Effector memory CD8-positive, alpha-beta T cell (primary cell): ENCODE measurements around the gene TMLHE.
"Not testable (repeated sequence)": the region's sequence is repeated elsewhere in the genome, so short reads cannot be mapped to it uniquely, and the experiment has no call there.

Experiments
- ATAC-seq: fragments of 150-1000 bp; cut with Tn5 transposase; replicated peaks from 2 replicates; pipeline ENCODE4 v1.10.0; 2021; ENCODE audit warnings: mild to moderate bottlenecking, moderate library complexity
- DNase-seq, 3 experiments: peaks; one replicate each; pipeline ENCODE4 v3.0.0; 2021
- H3K27ac Mint-ChIP-seq, 2 donors: one replicate each; pipeline ENCODE4 v1.8.0; 2022; ENCODE audit warnings: mild to moderate bottlenecking in 2 of 2, mixed read lengths in 2 of 2, moderate library complexity in 2 of 2
- H3K27me3 Mint-ChIP-seq, 2 donors: one replicate each; pipeline ENCODE4 v1.8.0; 2022; ENCODE audit warnings: mixed read lengths in 2 of 2
- H3K36me3 Mint-ChIP-seq: one replicate; pipeline ENCODE4 v1.8.0; 2022; ENCODE audit warnings: mild to moderate bottlenecking, moderate library complexity, mixed read lengths; ENCODE audit not compliant: insufficient read depth
- H3K4me1 Mint-ChIP-seq, 2 donors: one replicate each; pipeline ENCODE4 v1.8.0; 2022; ENCODE audit warnings: low read depth in 2 of 2, mixed read lengths in 2 of 2
- H3K4me3 Mint-ChIP-seq, 2 donors: one replicate each; pipeline ENCODE4 v1.8.0; 2022; ENCODE audit warnings: mild to moderate bottlenecking in 2 of 2, mixed read lengths in 2 of 2, moderate library complexity in 2 of 2
- H3K9me3 Mint-ChIP-seq, 2 donors: one replicate each; pipeline ENCODE4 v1.8.0; 2022; ENCODE audit warnings: mixed read lengths in 2 of 2
- total RNA-seq, 9 experiments: gene quantifications; one replicate each; lab custom pipeline; 2026; lab: John Stamatoyannopoulos, UW

The TMLHE gene, protein sequence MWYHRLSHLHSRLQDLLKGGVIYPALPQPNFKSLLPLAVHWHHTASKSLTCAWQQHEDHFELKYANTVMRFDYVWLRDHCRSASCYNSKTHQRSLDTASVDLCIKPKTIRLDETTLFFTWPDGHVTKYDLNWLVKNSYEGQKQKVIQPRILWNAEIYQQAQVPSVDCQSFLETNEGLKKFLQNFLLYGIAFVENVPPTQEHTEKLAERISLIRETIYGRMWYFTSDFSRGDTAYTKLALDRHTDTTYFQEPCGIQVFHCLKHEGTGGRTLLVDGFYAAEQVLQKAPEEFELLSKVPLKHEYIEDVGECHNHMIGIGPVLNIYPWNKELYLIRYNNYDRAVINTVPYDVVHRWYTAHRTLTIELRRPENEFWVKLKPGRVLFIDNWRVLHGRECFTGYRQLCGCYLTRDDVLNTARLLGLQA
- 4.4 to 13.6 (median 6.0) reads per million in 9 experiments for total RNA-seq

DNA sequence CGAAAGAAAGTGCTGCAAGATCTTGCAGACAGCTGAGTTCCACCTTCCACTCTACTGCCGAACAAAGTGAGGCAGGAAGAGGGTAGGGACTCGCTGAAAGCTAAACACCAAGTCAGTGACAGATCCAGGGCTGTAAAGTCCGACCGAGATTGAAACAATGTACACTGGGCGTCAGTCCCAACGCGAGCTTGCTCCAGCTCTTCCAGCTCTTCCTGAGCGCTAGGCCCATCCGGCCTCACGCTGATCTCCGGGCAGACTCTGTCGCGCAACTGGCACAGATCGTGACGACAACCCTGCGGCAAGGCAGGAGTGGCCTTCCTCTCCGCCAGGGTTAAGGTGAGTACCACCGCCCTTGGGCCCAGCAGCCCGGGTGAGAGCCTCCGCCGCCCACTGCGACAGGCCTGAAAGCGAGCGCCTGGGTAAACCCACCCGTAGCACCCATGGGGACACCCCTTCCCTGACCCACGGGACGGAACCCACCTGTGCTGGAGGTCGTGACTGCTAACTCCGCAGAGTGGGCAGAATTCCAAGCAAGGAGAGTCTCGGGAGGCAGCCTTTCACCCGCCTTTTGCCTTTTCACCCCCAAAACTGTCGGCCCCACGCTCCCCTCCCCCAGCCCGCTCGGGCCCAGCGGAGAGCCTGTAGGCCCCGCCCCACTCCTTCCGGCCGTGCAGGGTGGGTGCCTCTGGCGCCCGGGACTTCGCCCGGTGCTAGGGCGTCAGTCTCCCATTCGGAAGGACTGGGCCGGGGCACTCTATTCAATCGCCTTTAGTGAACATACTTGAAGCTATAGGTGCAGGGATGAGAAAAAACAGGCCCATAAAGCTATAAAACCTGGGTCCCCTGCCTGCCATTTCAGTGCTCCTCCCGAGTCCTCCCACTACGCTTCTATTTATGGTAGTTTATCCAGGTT is at the start of gene TMLHE, which contains the start of gene SPRY3:
TMLHE (minus strand) TSS at position 641 of the 913 bp plus-strand sequence. CDS start 67,676 bp downstream, outside the sequence.
SPRY3 (plus strand) TSS at position 275 of the 913 bp plus-strand sequence.
- Mint-ChIP-seq H3K27ac (peak within 1 kb of the TSS; percentile 93 to 97), H3K4me3 (peak within 1 kb of the TSS; percentile 87), H3K9me3 (no peaks in the 10 kb centered on the region), H3K4me1 (peaks cover 11 to 32% of the 10 kb centered on the region in 2 donors), H3K27me3 (no peaks in the 10 kb centered on the region), H3K36me3 (peaks cover 3% of the 10 kb centered on the region)
- ATAC-seq: peak; percentile 89
- peak; percentile 25 to 46 (median 33) for DNase-seq

DNA sequence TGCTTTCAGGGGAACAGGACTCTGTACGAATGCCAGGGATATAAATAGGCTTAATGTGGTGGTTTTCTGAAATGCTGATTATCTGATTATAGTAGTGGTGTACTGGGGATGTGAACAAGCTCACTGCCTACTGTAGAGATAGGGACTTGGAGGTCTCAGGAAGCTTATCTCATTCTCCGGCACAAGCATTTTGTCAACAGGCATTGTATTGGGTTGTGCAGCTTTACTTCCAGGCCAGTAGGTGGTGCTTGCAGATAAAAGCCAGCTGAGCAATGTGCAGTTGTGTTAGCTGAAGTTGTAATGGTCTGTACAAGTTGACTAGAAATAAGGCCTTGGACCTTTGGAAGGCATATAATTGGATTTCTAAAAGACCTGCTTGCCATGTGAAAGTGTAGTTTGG is 49.5 kb upstream of the TMLHE start:
- no peak for DNase-seq
- H3K9me3 Mint-ChIP-seq: no peaks in the 10 kb centered on the region
- peaks cover 0 to 6% of the 10 kb centered on the region in 2 donors for H3K27me3 Mint-ChIP-seq
- no peaks in the 10 kb centered on the region for H3K4me1 Mint-ChIP-seq
- ATAC-seq: no peak
- no peaks in the 10 kb centered on the region for H3K36me3 Mint-ChIP-seq
- H3K27ac Mint-ChIP-seq: no peak overlapping the region
- H3K4me3 Mint-ChIP-seq: no peak overlapping the region

DNA sequence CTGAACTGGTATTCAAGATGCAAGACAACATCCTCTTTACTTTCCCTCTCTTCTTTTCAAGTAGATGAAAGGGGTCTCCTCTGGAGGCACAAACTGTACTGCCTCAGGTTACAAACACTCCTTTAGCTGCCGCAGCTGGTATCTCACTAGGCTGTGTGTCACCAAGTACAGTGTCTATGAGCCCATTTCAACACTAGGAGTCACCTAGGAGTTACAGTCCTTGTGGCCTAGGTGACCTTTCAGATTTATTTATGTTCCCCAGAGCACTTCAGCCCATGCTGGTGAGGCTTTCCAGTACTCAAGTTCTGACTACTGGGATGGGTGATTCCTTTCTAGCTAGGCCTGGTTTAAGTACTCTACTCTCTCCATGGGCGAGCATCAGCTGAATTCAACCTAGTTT is 32.4 kb upstream of the TMLHE start:
- H3K27me3 Mint-ChIP-seq: peaks cover 13 to 29% of the 10 kb centered on the region in 2 donors
- ATAC-seq: no peak
- H3K36me3 Mint-ChIP-seq: no peaks in the 10 kb centered on the region
- peaks cover 0 to 4% of the 10 kb centered on the region in 2 donors for H3K4me1 Mint-ChIP-seq
- no peak for DNase-seq
- no peak overlapping the region for H3K27ac Mint-ChIP-seq
- H3K9me3 Mint-ChIP-seq: no peaks in the 10 kb centered on the region
- H3K4me3 Mint-ChIP-seq: no peak overlapping the region

DNA sequence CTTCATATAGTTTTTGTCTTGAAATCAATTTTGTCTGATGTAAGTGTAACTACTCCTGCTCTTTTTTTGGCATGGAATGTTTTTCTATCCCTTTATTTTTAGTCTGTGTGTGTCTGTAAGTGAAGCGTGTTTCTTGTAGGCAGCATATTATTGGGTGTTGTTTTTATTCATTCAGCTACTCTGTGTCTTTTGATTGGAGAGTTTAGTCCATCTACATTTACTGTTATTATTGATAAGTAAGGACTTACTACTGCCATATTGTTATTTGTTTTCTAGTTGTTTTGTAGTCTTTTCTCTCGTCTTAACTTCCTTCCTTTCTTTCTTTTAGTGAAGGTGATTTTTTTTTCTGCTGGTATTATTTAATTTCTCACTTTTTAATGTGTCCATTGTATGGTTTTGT is 30.5 kb upstream of the TMLHE start:
- no peak overlapping the region for H3K4me3 Mint-ChIP-seq
- peaks cover 6 to 29% of the 10 kb centered on the region in 2 donors for H3K27me3 Mint-ChIP-seq
- DNase-seq (no peak), ATAC-seq (no peak)
- no peaks in the 10 kb centered on the region for H3K9me3 Mint-ChIP-seq
- no peaks in the 10 kb centered on the region for H3K36me3 Mint-ChIP-seq
- H3K27ac Mint-ChIP-seq: no peak overlapping the region
- H3K4me1 Mint-ChIP-seq: peaks cover 0 to 4% of the 10 kb centered on the region in 2 donors

DNA sequence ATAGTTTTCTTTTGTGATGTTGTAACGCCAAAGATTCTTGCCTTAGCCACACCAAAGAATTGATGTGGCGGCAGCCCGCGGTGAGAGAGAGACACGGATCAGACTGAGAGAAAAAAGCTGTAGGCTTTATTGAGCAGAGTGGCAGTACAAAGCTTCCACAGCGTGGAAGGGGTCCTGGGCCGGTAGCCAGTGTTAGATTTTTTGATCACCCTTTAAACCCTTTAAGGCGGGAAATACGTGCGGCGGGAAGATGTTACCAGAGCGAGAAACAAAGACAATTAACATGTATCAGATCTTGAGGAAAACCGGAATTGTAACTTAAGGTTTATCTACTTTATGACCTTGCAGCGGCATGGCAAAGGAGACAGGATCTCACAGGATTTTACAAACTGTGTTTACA is 28.6 kb upstream of the TMLHE start:
- not testable (repeated sequence) for H3K9me3 Mint-ChIP-seq, H3K4me1 Mint-ChIP-seq, DNase-seq, ATAC-seq, H3K36me3 Mint-ChIP-seq, H3K27ac Mint-ChIP-seq
- Mint-ChIP-seq H3K27me3 (peaks cover 6 to 29% of the 10 kb centered on the region in 2 donors), H3K4me3 (peak overlapping the region; percentile 4 to 58)

DNA sequence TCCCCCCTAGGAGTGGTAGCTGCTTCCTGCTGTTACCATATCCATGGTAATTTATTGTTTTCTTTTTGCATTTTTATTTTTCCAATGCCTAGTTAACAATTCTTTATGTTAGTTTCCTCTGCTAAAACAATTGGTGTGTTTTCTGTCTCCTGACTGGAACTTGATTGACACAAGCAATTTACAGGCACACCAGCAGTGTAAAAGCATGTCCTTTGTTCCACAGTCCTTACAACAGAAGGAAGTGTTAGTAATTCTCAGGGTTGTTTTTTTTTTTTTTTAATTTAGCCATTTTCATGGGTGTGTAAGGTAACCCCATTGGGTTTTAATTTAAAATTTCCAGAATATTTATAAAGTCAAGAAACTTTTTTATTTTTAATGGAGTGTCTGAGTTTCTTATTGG is 25.0 kb upstream of the TMLHE start:
- H3K4me1 Mint-ChIP-seq: peaks cover 2 to 6% of the 10 kb centered on the region in 2 donors
- H3K9me3 Mint-ChIP-seq: no peaks in the 10 kb centered on the region
- ATAC-seq: no peak
- peaks cover 6 to 15% of the 10 kb centered on the region in 2 donors for H3K27me3 Mint-ChIP-seq
- no peak for DNase-seq
- H3K4me3 Mint-ChIP-seq: no peak overlapping the region
- H3K27ac Mint-ChIP-seq: no peak overlapping the region
- no peaks in the 10 kb centered on the region for H3K36me3 Mint-ChIP-seq

DNA sequence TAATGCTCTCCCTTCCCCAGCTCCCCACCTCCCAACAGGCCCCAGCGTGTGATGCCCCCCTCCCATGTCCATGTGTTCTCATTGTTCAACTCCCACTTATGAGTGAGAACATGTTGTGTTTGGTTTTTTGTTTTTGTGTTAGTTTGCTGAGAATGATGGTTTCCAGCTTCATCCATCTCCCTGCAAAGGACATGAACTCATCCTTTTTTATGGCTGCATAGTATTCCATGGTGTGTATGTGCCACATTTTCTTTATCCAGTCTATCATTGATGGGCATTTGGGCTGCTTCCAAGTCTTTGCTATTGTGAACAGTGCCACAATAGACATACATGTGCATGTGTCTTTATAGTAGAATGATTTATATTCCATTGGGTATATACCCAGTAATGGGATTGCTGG is 22.3 kb upstream of the TMLHE start:
- not testable (repeated sequence) for H3K27me3 Mint-ChIP-seq, DNase-seq, H3K27ac Mint-ChIP-seq, H3K4me3 Mint-ChIP-seq, H3K36me3 Mint-ChIP-seq, ATAC-seq, H3K9me3 Mint-ChIP-seq
- peaks cover 7 to 11% of the 10 kb centered on the region in 2 donors for H3K4me1 Mint-ChIP-seq

DNA sequence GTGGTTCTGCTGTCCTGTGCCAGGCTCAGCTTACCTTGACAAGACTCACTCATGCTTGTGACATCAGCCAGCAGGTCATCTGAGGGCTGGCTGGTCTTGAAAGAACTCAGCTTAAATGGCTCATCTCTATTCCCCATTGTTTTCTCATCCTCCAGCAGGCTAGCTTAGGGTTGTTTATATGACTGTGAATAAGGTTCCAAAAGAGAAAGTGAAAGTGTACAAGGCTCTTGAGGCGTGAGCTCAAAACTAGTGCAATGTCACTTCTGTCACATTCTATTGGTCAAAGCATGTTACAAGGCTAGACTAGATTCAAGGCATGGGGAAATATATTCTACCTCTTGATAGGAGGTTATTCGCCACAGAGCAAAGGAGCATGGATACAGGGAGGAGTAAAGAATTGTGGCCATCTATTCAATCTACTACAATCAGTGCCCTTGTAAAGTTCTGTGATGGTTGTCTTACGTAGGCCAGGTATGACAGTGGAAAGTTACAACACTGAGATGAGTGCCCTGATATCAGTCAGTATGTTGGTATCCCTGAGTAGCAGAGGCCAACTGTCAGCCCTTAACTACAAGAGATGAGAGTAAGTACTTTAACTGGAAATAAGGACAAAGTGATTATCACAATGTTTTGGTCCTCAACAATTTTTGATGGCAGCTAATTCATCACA is 19.8 kb upstream of the TMLHE start:
- H3K27me3 Mint-ChIP-seq: no peaks in the 10 kb centered on the region
- peaks cover 7 to 11% of the 10 kb centered on the region in 2 donors for H3K4me1 Mint-ChIP-seq
- peak overlapping the region; percentile 54 to 64 for H3K4me3 Mint-ChIP-seq
- peak overlapping the region; percentile 68 to 86 for H3K27ac Mint-ChIP-seq
- no peaks in the 10 kb centered on the region for H3K9me3 Mint-ChIP-seq
- H3K36me3 Mint-ChIP-seq: no peaks in the 10 kb centered on the region
- ATAC-seq (peak; percentile 77), DNase-seq (no peak)

DNA sequence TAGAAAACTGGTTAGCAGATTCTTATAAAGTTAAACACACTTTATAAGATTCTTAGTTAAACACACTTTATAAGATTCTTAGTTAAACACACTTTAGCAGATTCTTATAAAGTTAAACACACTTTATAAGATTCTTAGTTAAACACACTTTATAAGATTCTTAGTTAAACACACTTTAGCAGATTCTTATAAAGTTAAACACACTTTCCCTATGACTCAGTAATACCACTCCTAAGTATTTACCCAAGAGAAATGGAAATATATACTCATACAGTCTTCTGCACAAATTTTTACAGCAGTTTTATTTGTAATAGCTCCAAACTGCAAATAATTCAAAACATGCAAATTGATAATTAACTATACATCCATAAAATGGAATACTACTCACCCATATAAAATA is 7.4 kb upstream of the TMLHE start:
- not testable (repeated sequence) for ATAC-seq, H3K36me3 Mint-ChIP-seq, DNase-seq, H3K4me1 Mint-ChIP-seq, H3K4me3 Mint-ChIP-seq, H3K9me3 Mint-ChIP-seq, H3K27me3 Mint-ChIP-seq, H3K27ac Mint-ChIP-seq

DNA sequence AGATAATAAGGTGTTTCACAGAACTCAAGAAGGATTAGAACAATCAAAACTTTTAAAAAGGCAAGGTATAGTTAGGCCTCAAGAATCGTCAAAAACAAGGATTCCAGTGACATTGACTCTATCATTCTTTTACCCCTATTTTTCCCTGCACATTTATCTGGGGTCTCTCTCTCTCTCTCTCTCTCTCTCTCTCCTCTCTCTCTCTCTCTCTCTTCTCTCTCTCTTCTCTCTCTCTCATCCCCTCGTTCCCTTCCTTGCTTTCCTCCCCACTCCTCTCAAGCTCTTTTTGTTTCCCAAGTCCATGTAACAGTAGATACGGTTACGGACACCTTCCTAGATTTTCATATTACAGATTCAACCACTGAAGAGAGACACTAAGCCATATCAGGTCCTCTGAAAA is 3.2 kb upstream of the TMLHE start:
- Mint-ChIP-seq H3K9me3 (no peaks in the 10 kb centered on the region), H3K4me1 (peaks cover 6 to 11% of the 10 kb centered on the region in 2 donors), H3K4me3 (no peak overlapping the region), H3K36me3 (peaks cover 3% of the 10 kb centered on the region), H3K27me3 (no peaks in the 10 kb centered on the region), H3K27ac (no peak overlapping the region)
- DNase-seq (no peak), ATAC-seq (no peak)

DNA sequence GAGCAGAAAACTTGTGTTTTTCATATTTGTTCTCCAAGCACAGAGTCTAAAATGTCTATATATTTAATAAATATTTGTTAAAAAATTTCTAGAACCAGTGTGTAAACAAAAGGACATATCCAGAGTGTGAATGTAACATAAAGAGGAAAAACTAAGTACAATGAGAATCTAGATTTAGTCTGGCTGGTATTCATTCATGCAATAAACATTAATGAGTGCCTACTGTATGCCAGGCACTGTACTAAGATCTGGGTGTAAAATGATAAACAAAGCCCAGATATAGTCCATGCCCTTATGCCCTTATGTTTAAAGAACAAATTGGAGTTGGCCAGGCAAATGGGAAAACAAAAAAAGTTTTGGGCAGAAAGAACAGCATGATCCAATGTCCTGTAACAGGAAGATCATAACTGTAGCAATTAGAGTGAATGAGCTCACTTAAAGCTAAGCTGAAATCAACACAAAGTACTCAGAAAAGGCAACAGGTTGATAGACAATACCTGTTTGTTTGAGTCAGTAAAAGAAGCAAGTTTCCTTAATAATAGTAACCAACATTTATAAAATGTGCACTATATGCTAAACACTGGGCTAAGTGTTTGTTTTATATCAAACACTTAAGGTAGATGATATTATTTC is 1.3 kb upstream of the TMLHE start:
- DNase-seq (no peak), ATAC-seq (no peak)
- peaks cover 8 to 20% of the 10 kb centered on the region in 2 donors for H3K4me1 Mint-ChIP-seq
- peak overlapping the region in 1 of 2 donors; percentile 93 for H3K27ac Mint-ChIP-seq
- peaks cover 3% of the 10 kb centered on the region for H3K36me3 Mint-ChIP-seq
- H3K27me3 Mint-ChIP-seq: no peaks in the 10 kb centered on the region
- H3K4me3 Mint-ChIP-seq: peak overlapping the region in 1 of 2 donors; percentile 43
- H3K9me3 Mint-ChIP-seq: no peaks in the 10 kb centered on the region

DNA sequence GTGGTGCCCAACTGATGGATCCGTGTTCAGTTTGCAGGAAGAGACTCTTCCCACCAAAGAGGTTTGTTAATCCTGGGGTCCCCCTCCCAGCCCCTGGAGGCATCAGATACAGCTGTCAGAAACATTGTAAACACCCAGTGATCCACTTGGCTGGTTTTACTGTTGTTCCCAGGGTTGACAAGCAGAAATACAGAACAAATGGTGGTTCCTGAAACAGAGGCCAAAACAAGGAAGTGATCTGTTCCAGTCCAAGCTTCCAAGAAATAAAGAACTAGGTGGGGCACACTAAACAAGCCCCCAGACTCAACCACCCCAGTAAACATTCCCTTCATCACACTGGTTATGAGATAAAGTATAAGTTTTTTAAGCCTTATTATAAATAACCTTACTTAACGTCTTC is 1.4 kb downstream of the TMLHE start:
- Mint-ChIP-seq H3K4me3 (peak overlapping the region; percentile 87), H3K9me3 (no peaks in the 10 kb centered on the region), H3K36me3 (peaks cover 3% of the 10 kb centered on the region), H3K27ac (peak overlapping the region in 1 of 2 donors; percentile 93), H3K4me1 (peaks cover 14 to 41% of the 10 kb centered on the region in 2 donors), H3K27me3 (no peaks in the 10 kb centered on the region)
- ATAC-seq (no peak), DNase-seq (no peak)
